HG02759 (cell line): ENCODE results near the gene SPAG4.
A peak's percentile ranks its signal among the peaks of the same experiment; 100 is the strongest.

Source experiments
- ATAC-seq: cut with Tn5 transposase; IDR thresholded peaks from one replicate; pipeline ENCODE4 v1.9.1; 2021; ENCODE audit warnings: mild to moderate bottlenecking, moderate library complexity; ENCODE audit not compliant: unreplicated experiment

SPAG4 gene

GRCh38 chr20:35619196-35620095 lies 3.8 kb downstream of the SPAG4 start:
- peak; percentile 38 for ATAC-seq

GRCh38 chr20:35620818-35621559 lies 5.4 kb downstream of the SPAG4 start:
- ATAC-seq: no peak

GRCh38 chr20:35621560-35621946 lies 5.9 kb downstream of the SPAG4 start:
- ATAC-seq: no peak

- no peak for ATAC-seq
These were observed 10.2 kb downstream of the SPAG4 start for GRCh38 chr20:35625584-35626385.

GRCh38 chr20:35626386-35627001 lies 10.9 kb downstream of the SPAG4 start:
- ATAC-seq: no peak

GRCh38 chr20:35627121-35627520 lies 11.5 kb downstream of the SPAG4 start:
- no peak for ATAC-seq

GRCh38 chr20:35629427-35630145 lies 14.0 kb downstream of the SPAG4 start:
- no peak for ATAC-seq

GRCh38 chr20:35630636-35631035 lies 15.0 kb downstream of the SPAG4 start:
- no peak for ATAC-seq

GRCh38 chr20:35632539-35633115 lies 17.0 kb downstream of the SPAG4 start:
- ATAC-seq: no peak

GRCh38 chr20:35635652-35636051 lies 20.0 kb downstream of the SPAG4 start:
- no peak for ATAC-seq

GRCh38 chr20:35636095-35636494 lies 20.5 kb downstream of the SPAG4 start:
- ATAC-seq: no peak

- ATAC-seq: no peak
These were observed 21.6 kb downstream of the SPAG4 start for GRCh38 chr20:35637276-35637675.

- ATAC-seq: no peak
These were observed 23.1 kb downstream of the SPAG4 start for GRCh38 chr20:35638751-35639150.

- ATAC-seq: no peak
These were observed 25.1 kb downstream of the SPAG4 start for GRCh38 chr20:35640724-35641123.

- ATAC-seq: no peak
These were observed 26.1 kb downstream of the SPAG4 start for GRCh38 chr20:35641743-35642142.

GRCh38 chr20:35643045-35643444 lies 27.4 kb downstream of the SPAG4 start:
- ATAC-seq: no peak

- ATAC-seq: no peak
These were observed 29.2 kb downstream of the SPAG4 start for GRCh38 chr20:35644806-35645205.

- no peak for ATAC-seq
These were observed 33.2 kb downstream of the SPAG4 start for GRCh38 chr20:35648836-35649235.

GRCh38 chr20:35650632-35651031 lies 35.0 kb downstream of the SPAG4 start:
- no peak for ATAC-seq

- no peak for ATAC-seq
These were observed 36.3 kb downstream of the SPAG4 start for GRCh38 chr20:35651958-35652357.
